Measurements from ENCODE around the gene GJA5.

Gene GJA5

GRCh38 chr1:147752511-147752910, 7.9 kb downstream of the GJA5 start:
- TF ChIP-seq CTCF (IDR thresholded peaks at IDR 0.05; ENCODE audit: extremely low read depth, missing control alignments), result no peak
- no peak for DNase-seq (ENCODE audit: low spot score)

GRCh38 chr1:147751346-147751745, 9.1 kb downstream of the GJA5 start:
- TF ChIP-seq CTCF (IDR thresholded peaks at IDR 0.05; ENCODE audit: extremely low read depth, missing control alignments), result no peak
- DNase-seq (ENCODE audit: low spot score), result no peak

- no peak for TF ChIP-seq CTCF (IDR thresholded peaks at IDR 0.05; ENCODE audit: extremely low read depth, missing control alignments)
- no peak for DNase-seq (ENCODE audit: low spot score)
Observed at GRCh38 chr1:147750618-147751217, 9.7 kb downstream of the GJA5 start.

DNA sequence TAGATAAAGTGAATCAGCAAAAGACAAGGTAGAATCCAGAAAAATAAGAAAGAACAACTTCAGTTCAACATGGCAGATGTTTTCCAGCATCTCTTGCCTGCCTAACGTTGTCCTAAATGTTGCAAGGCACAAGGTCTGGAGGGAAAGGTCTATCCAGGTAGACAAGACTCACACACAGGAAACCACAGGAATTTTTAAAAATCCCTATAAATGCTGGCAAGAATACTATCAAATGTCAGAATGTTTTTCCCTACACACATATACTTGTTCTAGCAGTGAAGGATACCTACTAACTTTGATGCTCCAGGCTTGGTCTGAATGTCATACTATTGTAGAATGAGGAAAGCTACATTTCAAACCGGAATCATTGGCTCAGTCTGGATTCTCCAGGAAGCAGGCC, 10.6 kb downstream of the GJA5 start:
- DNase-seq (ENCODE audit: low spot score), result no peak
- TF ChIP-seq CTCF (IDR thresholded peaks at IDR 0.05; ENCODE audit: extremely low read depth, missing control alignments), result no peak

DNA sequence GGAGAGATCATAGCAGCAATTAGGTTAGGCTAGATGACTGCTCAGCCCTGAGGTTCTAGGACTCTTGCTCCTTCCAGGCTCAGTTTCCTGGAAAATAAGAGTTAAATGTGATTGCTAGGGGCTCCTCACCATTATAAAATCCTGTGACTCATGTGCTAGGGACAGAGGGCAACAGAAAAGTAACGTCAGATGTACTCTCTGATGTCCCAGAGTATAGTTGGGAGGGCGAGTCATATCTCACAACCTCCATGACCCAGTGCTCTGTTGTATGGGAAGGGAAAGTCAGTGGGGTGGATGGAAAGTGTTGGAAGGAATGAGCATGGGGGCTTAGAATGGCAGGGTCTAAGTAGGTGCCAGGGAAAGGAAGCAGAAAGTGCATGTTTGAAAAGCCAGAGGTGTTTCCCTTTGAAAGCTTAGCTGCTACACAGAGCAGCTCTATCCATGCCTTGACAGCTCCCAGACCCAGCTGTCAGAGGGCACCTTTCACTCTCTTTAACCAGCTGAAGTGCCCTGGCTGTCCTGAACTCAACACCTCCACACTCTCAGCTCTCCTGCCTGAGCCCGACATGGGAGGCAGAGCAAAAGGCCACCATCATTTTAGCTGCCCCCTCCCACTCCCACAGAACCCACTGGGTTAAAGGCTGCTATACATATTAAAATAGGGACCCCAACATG, 11.6 kb downstream of the GJA5 start:
- no peak for DNase-seq (ENCODE audit: low spot score)
- TF ChIP-seq CTCF (IDR thresholded peaks at IDR 0.05; ENCODE audit: extremely low read depth, missing control alignments), result no peak

DNA sequence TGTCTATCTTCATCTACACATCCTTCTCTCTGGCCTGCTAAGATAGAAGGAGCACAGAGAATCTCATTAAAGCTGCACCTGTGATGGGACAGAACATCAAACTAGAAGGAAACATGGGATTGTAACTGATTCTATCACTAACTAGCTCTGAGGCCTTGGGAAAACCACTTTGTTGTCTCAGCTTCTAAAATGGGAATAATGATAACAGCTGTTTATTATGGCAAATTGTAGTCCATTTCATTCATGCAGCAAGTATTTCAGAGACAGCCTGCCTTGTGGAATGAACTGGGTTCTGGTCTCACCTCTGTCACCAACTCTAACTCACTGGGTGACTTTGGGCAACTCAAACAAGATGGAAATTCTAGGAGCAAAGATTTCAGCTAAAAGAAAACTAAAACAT, 12.4 kb downstream of the GJA5 start:
- DNase-seq (ENCODE audit: low spot score), result no peak
- TF ChIP-seq CTCF (IDR thresholded peaks at IDR 0.05; ENCODE audit: extremely low read depth, missing control alignments), result no peak

DNA sequence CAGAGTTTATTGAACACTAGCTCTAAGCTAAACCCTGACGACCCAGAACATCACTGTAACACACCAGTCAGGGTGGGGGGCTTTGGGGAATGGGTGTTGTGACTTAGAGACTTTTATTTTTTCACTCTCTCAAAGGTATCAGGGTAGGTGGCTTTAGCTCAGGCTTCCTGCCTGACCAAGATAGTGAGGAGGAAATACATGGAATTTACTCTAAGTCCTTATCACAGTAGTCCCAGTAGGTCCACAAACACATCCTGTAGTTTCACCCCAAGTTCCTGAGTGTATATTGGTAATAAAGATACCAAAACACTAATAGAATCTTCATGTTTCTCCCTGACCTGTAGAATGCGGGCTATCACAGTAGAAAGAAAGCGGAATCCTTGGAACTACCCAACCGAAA, 15.1 kb downstream of the GJA5 start:
- TF ChIP-seq CTCF (IDR thresholded peaks at IDR 0.05; ENCODE audit: extremely low read depth, missing control alignments), result no peak
- no peak for DNase-seq (ENCODE audit: low spot score)

Measured in GM20000 (cell line).